Activated T-cell treated with anti-CD3 and anti-CD28 coated beads, Interleukin-2, amount 50 U/mL, for 1 hour (primary cell): Measurements from ENCODE around the gene QSOX1.

Source experiments
- DNase-seq: peaks from one replicate; pipeline ENCODE4 v3.0.0-alpha.2; 2020

The QSOX1 gene

DNA sequence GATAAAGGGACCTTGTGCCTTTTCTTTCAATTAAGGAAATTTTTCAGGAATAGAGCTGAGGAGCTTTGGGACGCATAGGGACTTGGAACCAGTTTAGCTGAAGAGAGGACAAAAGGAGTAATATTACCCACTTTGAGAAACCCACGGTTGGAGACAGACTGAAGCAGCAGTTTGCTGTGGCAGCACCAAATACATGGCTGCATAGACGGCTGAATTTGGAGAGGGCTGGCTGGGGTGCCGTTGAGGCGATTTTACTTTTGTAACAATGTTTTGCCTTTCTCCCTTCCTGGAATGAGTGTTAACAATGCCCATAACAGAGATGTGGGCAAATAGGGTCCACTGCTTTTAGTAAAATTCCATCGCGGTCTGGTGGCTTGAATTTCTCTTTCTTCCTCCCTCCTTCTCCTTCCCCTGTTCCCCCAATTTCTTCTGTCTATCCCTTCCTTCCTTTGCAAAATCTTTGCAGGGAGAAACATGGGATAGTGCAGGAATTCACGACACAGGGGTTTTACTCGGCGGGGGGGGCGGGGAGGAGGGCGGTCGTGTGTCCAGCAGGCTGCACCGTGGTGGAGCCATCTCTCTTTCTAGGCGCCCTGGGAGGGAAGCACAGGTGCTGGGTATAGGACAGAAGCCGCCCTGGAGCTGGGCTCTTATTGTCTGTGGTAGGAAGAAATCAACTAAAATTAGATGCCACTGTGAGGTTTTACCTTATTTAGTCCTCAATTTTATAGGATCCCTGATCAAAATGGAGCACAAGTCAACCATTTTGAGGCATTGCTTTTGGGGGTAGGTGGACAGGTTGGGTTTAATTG, 82.2 kb downstream of the QSOX1 start:
- no peak for DNase-seq

DNA sequence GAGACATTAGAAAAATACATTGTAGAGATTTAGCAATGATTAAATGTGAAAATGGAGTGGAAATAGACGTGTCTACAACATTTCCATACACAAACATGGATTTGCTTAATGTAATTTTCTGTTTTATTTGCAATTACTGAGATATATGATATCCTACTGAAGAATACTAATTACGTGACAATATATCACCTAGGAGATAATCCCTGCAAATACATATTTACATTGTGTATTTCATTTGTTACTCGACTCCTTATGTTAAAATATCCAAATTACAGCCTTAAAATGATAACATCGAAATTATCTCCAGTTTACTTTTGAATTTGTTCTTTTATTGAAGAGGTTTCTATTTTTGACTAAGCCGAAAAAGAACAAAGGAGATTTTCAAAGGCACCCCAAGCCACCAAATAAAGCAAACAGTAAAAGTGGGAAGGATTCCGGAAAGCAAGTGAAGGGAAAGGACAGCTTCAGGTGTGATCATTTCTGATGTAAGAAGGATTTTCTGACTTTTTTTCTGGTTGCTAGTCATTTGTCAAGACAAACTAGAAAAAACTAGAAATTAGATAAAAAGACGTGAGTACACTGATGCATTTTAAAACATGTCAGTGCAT, 83.3 kb downstream of the QSOX1 start:
- DNase-seq: no peak

DNA sequence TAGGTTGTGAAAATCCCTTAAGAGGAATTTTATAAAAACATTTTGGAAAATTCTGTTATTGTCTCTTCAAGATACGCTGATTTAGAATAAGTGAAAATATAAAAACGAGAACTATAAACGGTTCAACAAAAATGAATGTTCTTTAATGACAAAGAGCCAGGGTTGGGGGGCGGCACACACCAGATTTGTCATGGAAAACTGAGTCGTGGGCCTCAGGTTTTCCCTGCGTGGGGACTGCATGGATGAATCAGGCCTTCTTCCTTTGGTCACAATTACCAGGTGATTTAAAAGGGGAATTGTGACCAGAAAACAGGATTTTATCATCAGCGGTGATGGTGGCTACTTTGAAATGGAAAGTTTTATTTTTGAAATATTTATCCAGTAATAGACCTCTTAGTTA, 84.0 kb downstream of the QSOX1 start:
- no peak for DNase-seq

DNA sequence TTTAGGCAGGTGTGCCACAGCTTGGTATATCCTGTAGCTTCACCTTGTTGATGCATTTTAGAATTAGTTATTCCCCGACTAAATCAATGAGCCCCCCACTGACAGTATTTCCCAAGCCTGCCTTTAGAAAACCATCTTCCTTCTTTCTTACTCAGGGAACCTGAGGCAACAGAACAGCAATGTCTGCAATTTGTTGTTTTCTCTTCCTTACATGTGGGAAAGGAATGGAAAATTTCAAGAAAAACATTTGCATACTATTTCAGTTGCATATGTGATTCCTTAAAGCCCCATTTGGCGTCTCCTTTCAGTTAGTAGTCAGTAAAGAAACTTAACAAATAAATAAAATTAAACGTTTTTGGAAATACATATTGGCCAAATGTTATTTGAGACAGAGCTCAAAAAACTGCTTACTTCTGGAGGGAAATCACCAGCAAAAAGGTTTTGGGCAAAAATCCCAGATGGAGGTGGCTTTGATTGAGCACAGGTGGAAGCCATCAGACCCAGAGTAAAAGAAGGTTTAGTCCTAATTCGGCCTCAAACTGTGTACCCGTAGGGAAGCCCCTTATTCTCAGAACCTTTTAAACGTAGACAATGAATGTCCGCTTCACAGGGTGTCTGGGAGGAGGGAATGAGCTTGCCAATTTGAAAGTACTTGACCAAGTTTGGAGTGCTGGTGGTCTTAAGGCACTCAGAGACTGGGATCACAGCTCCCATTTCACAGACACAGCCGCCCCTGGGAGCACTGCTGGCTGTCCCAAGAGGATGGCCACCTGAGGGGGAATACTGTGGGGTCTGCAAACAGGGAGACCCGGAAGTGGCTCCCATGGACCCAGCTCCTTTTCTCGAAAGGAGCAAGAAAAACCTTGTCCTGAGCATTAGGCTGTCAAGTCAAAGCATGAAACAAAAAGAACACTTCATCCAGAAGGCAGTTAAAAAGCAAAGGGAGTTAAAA, 84.8 kb downstream of the QSOX1 start:
- no peak for DNase-seq

DNA sequence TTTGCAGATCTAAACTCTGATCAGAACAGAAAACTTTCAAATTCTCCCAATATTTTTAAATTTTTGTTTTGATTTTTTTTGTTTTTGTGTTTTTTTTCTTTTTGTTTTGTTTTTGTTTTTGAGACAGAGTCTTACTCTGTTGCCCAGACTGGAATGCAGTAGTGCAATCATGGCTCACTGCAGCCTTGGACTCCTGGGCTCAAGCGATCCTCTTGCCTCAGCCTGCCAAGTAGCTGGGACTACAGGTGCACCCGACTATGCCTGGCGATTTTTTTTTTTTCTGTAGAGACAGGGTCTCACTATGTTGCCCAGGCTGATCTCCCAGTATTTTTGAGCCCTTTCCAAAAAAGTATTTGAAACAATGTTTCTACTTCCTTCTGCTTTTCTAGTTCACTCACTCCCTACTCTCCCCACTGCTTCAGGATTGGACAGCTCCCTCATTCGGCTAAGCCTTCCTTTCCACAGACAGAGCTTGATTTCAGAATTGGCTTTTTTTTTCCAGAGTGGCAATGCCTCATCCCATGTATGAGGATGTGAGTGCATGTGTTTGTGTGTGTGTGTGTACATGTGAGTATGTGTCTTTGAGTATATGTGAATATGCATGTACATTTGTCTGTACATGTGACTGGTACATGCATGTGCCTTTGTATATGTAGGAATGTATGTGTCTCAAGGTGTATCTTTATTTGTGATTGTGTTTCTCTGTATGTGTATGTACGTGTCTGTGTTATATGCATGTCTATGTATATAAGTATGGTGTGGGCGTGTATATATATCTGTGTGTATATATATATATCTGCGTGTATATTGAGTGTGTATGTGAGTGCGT, 87.3 kb downstream of the QSOX1 start:
- DNase-seq: no peak

DNA sequence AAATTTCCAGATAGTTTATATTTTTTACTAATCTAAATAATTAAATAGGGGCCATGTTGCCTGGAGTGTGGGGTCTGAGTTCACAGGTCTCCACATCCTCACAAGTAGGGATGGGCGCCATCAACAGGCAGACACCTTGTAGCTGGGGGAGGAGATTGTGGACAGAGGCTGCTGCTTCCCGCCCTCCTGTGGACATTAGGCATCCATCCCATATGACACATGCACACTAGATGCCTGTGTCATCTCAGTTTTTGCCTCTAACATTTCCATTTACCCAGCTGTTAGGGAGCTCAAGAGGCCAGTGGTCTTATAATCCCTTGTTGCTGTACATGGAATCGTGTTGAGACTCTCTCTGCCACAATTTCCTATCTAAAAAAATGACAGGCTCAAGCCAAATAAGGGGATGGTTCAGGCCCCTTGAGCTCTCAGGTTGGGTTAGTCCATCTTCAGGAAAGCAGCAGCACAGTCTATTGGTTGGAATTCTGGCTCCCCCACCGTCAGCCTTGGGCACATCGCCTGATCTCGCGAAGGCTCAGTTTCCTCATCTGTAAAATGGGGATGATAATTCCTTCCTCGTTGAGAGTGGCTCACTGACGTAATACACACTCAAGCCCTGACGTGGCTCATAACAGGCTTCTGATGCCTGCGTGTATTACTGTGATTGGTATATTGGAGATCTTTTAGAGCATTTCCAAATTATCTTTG, 89.0 kb downstream of the QSOX1 start:
- DNase-seq: no peak

DNA sequence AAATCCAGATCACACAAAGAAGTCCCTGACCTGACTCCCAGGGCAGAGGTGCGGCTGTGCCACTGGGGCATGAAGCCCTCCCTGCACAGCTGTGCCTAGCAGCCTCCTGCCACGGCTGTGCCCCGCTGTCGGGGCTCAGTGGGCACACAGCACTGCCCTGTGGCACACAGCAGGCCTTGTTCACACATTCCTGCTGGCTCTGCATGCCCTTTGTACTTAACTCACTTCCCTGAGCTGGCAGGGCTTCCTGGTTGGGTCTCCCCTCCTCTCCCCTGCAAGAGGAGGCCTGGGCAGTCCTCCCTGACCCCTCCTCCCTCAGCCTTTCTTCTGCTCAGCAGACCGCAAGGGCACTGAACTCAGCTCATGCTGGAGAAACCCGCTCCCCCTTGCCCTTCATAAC, 90.2 kb downstream of the QSOX1 start:
- no peak for DNase-seq

DNA sequence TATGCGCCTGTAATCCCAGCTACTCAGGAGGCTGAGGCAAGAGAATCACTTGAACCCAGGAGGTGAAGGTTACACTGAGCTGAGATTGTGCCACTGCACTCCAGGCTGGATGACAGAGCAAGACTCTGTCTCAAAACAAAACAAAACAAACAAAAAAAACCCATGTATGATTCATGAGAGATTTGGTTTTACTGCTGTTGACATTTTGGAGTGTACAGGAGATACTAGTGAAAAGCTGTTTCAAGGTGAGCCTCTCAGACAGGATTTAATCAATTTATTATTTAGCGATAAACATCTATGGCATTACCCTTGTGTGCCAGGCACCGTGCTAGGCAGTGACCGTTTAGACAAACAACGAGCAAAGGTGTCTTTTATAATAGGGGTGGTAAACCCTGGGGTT, 91.9 kb downstream of the QSOX1 start:
- DNase-seq: no peak

DNA sequence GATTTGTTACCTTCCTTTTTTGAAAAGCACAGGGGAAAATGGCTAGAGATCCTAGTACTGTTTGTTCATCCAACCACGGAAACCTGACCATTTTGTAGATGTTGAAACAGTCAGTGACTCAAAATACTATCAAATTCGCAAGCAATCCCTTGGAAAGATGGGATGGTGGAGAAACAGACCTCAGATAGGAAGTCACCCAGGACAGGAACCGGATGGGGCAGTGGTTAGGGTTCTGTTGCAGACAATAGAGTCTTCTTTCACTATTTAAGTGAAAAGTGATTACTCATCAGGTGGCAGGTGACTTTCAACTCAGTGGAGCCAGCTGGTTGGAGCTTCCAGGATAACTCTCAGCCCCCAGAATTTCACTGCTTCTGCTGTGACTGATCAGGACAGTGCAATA, 92.4 kb downstream of the QSOX1 start:
- no peak for DNase-seq

DNA sequence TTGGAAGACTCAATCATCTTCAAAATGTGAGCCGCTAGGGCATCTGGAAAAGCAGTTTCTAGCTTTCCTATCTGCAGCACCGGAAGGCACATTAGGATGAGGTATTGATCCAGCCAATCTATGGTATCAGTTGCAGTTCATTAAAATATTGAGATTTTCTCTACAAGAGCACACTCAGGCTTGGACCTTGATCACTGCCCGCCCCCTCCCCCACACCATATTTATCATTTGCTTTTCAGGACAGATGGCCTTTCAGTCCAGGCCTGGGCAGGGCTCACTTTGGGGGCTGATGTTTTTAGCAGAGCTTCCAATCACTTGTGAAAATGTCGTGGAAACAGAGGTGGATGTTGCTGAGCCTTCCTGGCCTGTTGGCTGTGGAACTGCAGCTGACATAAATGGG, 92.9 kb downstream of the QSOX1 start:
- DNase-seq: no peak

DNA sequence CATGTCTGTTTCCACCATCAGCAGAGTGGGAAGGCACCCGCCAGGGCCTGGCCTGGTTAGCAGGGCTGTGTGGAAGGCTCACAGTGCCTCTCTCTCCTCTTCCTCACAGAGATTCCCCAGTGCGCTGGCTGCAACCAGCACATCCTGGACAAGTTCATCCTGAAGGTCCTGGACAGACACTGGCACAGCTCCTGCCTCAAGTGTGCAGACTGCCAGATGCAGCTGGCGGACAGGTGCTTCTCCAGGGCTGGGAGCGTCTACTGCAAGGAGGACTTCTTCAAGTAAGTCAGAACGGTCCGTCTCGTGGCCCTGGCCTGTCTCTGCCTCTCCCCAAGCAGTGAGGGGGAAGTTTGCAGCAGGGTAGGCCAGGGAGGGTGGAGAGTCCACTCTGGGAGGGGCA, 93.5 kb downstream of the QSOX1 start:
- DNase-seq: no peak

DNA sequence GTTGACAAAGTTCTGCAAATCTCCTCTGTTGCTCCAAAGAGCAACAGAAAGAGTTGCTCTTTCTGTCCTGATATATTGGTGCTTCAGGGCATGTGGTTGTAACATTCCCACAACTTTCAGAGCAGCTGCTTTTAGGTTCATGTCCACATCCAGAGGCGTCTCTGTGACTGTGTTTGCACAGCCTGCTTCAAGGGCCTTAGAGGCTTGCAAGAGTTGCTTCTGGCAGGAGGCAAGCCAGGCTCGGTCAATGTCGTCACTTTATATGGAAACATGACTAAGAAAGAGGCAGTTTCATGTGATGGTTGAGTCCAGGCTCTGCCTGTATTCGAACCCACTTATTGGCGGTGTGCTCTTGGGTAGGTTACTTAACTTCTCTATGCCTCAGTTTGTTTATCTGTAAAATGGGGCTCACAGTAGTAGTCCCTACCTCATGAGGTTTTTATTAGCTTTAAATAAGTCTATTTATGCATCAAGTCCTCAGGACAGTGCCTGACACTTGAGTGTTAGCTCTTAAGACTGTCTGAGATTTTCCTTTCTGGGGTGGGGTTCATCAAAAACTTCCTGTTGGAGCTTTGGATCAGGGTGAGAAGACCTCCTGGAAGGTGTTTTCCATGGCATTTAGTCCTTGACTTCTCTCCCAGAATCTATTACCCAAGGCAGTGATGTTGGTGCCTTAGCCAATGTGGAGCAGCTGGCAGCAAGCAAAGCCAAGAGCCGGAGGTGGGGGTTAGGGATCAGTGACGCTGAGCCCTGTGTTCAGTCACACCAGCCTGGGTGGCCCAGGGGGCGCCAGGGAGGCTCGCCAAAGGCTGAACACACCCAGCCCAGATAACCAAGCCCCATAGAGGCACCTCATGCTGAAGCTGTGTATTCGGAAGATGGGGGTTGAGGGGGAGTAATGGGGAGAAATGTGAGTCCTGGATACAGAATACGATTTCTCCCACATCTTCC, 94.3 kb downstream of the QSOX1 start:
- DNase-seq: peak; percentile 4

DNA sequence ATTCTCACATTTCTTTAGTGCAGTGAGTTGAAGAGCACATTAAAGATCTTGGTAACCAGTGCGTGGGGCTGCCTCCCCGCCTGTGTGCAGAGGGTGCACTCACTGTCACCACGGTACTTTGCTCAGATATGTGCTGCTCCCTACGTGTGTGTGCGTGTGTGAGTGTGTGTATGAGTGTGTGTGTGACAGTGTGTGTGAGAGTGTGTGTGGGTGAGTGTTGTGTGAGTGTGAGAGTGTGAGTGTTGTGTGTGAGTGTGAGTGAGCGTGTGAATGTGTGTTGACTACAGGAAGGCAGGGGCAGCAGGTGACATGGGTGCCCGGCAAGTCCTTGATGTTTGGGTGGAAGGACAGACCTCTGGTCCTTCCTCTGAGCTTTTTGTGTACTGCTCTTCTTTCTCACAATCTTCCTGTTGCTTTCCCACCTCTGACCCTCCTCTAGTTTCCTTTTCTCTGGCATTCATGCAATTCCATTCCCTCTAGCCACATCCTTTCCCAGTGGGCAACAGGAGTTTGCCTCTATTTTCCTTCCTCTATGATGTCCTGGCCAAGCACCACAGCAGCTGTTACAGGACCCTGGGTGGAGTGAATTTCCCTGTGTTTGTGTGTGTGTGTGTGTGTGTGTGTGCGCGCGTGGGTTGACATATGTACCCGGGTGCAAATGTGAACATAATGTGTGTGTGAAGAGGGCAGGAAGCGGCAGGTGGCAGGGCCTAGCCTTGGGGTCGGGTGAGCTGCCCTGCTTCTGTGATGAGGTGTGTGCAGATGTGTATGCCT, 95.2 kb downstream of the QSOX1 start:
- DNase-seq: peak; percentile 3

DNA sequence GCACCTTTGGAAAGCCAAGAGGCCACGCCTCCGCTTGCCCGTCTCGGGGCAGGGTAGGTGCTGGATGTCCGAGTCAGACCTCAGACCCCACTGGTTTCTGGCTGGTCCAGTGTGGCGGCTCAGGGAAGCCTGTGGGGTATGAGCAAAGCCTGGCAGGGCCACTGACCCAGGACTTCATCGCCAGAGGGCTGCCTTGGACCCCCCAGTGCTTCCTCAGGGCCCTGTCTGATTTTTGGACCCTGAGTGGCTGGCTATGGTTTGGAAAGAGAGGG, 95.8 kb downstream of the QSOX1 start:
- DNase-seq: no peak

DNA sequence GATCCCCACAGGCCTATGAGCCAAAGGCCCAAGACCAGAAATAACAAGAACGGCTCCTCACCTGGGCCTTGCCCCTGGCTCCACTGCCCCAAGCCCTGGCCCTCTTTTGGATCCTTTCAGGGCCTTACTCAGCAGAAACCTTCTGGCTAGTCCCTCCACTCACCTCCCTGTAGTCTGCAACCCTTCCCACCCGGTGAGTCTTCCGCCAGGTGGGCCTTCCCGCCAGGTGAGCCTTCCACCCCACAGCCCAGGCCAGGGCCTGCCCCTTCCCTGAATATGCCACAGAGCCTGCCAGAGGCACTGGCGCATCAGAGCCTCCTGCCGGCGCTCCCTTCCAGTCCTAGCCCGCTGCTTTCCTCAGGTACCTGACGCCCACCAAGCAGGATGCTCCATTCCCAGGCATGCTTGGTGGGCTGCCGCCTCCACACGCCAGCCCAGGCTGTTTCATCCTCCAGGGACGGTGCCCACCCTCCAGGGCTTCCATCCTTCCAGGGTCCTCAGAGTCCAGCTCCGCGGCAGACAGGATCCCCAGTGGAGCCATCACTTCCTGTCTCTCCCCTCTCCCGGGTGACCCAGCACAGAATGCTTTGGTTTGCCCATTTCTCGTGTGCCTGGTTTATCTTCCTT, 96.3 kb downstream of the QSOX1 start:
- DNase-seq: no peak

DNA sequence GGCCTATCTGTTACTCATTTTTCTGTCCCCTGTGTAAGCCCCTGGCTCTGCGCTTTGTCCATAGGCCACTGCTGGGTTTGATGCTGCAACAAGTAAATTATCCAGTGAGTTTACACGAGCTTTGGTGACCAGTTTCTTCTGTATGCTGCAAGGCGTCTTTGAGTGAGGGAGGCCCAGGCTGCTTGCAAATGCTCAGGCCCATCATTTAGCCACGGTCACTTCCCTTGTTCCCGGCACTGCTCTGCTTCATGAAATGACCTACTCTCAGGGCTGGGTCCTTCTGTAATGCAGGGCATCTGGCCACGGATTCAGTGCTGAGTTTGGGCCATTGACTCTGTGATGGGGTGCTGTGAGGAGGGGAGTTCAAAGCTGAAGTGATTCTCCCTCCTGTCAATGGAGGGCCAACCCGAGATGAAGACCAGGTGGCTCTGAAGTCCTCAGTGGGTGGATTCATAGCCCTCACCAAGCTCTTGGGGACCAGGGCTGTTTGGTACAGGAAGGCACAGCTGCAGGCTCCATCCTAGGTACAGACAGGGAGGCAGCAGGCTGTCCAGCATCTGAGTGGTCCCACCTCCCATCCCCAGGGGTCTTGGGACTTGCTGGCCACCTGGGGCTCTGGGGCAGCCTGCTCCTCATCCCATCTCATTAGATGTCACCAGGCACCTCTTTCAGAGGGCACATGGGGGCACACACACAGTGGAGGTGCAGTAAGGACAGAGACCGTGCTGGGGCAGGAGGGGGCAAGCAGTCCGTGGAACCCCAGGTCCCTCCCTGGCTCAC, 97.0 kb downstream of the QSOX1 start:
- DNase-seq: peak; percentile 11

DNA sequence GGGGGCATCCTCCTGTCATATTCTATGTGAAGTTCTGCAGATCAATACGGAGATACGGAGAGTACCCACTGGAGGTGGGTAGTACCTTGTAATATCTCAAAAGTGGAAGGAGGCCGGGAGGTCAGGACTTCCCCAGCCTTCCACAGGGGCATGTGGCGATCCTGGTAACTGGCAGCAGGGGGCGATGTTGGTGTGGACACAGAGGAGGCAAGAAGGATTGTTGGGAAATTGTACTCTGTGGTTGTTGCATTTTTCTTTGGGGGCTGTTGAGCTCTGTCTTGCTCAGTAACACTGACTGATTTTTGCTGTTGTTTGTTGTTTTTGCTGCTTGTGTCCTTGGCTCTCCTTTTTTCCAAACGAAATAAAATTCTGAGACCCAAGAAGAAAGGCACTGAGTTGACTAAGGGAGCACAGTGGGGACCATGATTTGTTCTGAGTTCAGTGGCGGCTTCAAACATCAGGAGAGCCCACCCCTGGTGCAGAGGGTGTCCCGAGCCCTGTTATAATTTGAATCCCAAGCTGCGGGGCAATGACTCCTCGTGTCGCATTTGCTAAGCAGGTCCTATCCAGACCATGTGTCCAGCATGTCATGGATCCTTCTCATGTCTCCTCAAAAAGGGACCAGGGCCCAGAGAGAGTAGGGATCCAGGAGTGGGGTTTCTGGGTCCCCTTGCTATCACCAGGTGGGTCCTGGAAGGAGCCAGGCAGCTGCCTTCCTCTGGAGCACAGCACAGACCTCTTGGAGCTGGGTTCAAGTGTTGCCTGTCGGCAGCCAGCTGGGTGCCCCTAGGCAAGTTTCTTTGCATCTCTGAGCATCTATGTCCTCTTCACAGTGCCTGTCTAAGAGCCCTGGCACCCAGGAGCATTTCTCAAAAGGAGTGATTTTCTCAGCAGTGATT, 98.2 kb downstream of the QSOX1 start:
- DNase-seq: peak; percentile 62
